Peyer's patch (tissue), 4 donors: Measurements from ENCODE around the gene LCK. TPM values are rescaled to one million over a fixed set of nuclear protein-coding genes. Genes with fewer than 3 reads are reported as not detected.
"Not testable (repeated sequence)": the region's sequence is repeated elsewhere in the genome, so short reads cannot be mapped to it uniquely, and the experiment has no call there.

Source experiments
- DNase-seq, 3 donors: peaks; one replicate each; pipeline ENCODE4 v3.0.0-alpha.2; 2017 to 2019
- H3K27ac ChIP-seq, 4 donors: fragments of 200-600 bp; sonication (generic); one replicate each; pipeline ENCODE4 v1.5.1; 2016 to 2019
- H3K27me3 ChIP-seq, 2 donors: fragments of 200-600 bp; sonication (generic); one replicate each; pipeline ENCODE4 v1.5.1; 2019
- H3K36me3 ChIP-seq, 3 donors: fragments of 200-600 bp; sonication (generic); one replicate each; pipeline ENCODE4 v1.5.1; 2016 to 2019
- H3K4me1 ChIP-seq, 4 donors: fragments of 200-600 bp; sonication (generic); one replicate each; pipeline ENCODE4 v1.5.1; 2016 to 2019
- H3K4me3 ChIP-seq, 4 donors: fragments of 200-600 bp; sonication (generic); 1 replicate in 3 of 4; 2 replicates in 1 of 4; pipeline ENCODE4 v1.5.1; 2016 to 2019; ENCODE audit warnings: mild to moderate bottlenecking in 1 of 4
- H3K9me3 ChIP-seq, 4 donors: fragments of 200-600 bp; sonication (generic); one replicate each; pipeline ENCODE4 v1.5.1; 2016 to 2019; ENCODE audit warnings: mild to moderate bottlenecking in 1 of 4
- POLR2A ChIP-seq, 2 donors: fragments of 450-650 bp; IDR thresholded peaks; one replicate each; pipeline ENCODE4 v1.5.1; 2017; ENCODE audit warnings: antibody characterized with exemption in 2 of 2, mild to moderate bottlenecking in 2 of 2, moderate library complexity in 2 of 2
- total RNA-seq, 4 donors: library from RNA; depleted of rRNA; stranded (reverse); fragments of >200 nt; gene quantifications; one replicate each; pipeline ENCODE4 v1.1.0, GENCODE V29; 2016
- TF ChIP-seq, protein P1 (sequence below), 6 experiments: fragments of 450-650 bp in 4 of 6; fragments of 200-600 bp in 2 of 6; sonication (generic) in 1 of 6; IDR thresholded peaks; one replicate each; pipeline ENCODE4 v1.5.1; 2017 to 2019; ENCODE audit warnings: antibody characterized with exemption in 6 of 6, mild to moderate bottlenecking in 3 of 6, moderate library complexity in 1 of 6

The LCK gene
- total RNA-seq, 4 donors from 2014 or later = 8.6 to 59.4 (median 12.4) TPM

- peaks cover 0 to 24% (median 0%) of the 10 kb centered on the region in 4 donors for H3K4me1 ChIP-seq
- DNase-seq = no peak
- no peaks in the 10 kb centered on the region for H3K9me3 ChIP-seq
- TF ChIP-seq, protein P1, sequence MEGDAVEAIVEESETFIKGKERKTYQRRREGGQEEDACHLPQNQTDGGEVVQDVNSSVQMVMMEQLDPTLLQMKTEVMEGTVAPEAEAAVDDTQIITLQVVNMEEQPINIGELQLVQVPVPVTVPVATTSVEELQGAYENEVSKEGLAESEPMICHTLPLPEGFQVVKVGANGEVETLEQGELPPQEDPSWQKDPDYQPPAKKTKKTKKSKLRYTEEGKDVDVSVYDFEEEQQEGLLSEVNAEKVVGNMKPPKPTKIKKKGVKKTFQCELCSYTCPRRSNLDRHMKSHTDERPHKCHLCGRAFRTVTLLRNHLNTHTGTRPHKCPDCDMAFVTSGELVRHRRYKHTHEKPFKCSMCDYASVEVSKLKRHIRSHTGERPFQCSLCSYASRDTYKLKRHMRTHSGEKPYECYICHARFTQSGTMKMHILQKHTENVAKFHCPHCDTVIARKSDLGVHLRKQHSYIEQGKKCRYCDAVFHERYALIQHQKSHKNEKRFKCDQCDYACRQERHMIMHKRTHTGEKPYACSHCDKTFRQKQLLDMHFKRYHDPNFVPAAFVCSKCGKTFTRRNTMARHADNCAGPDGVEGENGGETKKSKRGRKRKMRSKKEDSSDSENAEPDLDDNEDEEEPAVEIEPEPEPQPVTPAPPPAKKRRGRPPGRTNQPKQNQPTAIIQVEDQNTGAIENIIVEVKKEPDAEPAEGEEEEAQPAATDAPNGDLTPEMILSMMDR (IDR thresholded peaks at IDR 0.05) = no peak
- no peak for TF ChIP-seq POLR2A (IDR thresholded peaks at IDR 0.05)
- no peak overlapping the region for H3K4me3 ChIP-seq
- no peaks in the 10 kb centered on the region for H3K36me3 ChIP-seq
- peak overlapping the region in 1 of 4 donors; percentile 42 for H3K27ac ChIP-seq
- H3K27me3 ChIP-seq = no peaks in the 10 kb centered on the region
Observed at GRCh38 chr1:32289256-32289655, 38.2 kb downstream of the LCK start.

DNA sequence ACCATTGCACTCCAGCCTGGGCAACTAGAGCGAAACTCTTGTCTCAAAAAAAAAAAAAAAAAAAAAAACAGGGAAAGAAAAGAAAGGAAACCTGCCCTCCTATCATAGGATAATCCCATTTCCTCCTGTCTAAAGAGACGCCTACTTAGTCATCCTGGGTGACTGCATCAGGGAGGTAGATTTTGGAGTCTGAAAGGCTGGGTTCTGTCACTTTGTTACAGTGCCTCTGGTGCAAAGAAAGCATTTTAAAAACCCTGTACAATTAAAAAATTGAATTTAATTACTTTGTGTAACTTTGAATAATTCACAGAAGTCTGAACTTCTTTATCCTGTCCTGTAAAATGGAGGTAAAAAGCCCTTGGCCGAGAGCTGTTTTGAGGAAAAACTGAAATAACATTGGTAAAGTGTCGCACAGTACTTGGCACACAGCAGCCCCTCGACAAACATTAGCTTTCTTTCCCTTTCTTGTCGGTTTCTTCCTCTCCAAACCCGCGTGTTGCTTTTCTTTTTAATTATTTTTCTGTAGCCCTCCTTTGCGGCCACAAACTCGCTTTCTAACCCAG lies 40.2 kb downstream of the LCK start:
- H3K36me3 ChIP-seq = no peaks in the 10 kb centered on the region
- H3K4me3 ChIP-seq = peak overlapping the region; percentile 69 to 97 (median 88)
- no peaks in the 10 kb centered on the region for H3K9me3 ChIP-seq
- TF ChIP-seq, protein P1 (IDR thresholded peaks at IDR 0.05) = no peak
- no peak for TF ChIP-seq POLR2A (IDR thresholded peaks at IDR 0.05)
- no peaks in the 10 kb centered on the region for H3K27me3 ChIP-seq
- peaks cover 0 to 24% (median 0%) of the 10 kb centered on the region in 4 donors for H3K4me1 ChIP-seq
- H3K27ac ChIP-seq = peak overlapping the region; percentile 88 to 96 (median 90)
- no peak for DNase-seq

GRCh38 chr1:32291708-32292538 lies 40.9 kb downstream of the LCK start, which contains the start of gene HDAC1:
Gene HDAC1, plus strand, starts transcription at chr1:32292083. Its CDS starts 87 bp downstream, at chr1:32292170.
- Histone ChIP-seq H3K27ac (peak within 1 kb of the TSS; percentile 88 to 96 (median 90)), H3K4me1 (peaks cover 0 to 24% (median 0%) of the 10 kb centered on the region in 4 donors), H3K4me3 (peak within 1 kb of the TSS; percentile 69 to 97 (median 88)), H3K36me3 (no peaks in the 10 kb centered on the region), H3K27me3 (no peaks in the 10 kb centered on the region), H3K9me3 (no peaks in the 10 kb centered on the region)
- peak; percentile 95 to 99 (median 99) for DNase-seq
- peak; percentile 50 to 72 for TF ChIP-seq POLR2A (IDR thresholded peaks at IDR 0.05)
- TF ChIP-seq, protein P1 (IDR thresholded peaks at IDR 0.05) = no peak

- H3K4me3 ChIP-seq, DNase-seq, H3K27me3 ChIP-seq, H3K27ac ChIP-seq, H3K9me3 ChIP-seq: not testable (repeated sequence)
- Histone ChIP-seq H3K36me3 (peaks cover 0 to 12% (median 0%) of the 10 kb centered on the region in 3 donors), H3K4me1 (peaks cover 0 to 11% (median 0%) of the 10 kb centered on the region in 4 donors)
Observed at GRCh38 chr1:32298211-32298610, 47.1 kb downstream of the LCK start.

- Histone ChIP-seq H3K27me3 (no peaks in the 10 kb centered on the region), H3K4me1 (no peaks in the 10 kb centered on the region), H3K36me3 (peaks cover 0 to 24% (median 0%) of the 10 kb centered on the region in 3 donors), H3K27ac (no peak overlapping the region), H3K4me3 (no peak overlapping the region), H3K9me3 (no peaks in the 10 kb centered on the region)
- no peak for TF ChIP-seq POLR2A (IDR thresholded peaks at IDR 0.05)
- TF ChIP-seq, protein P1 (IDR thresholded peaks at IDR 0.05) = no peak
- DNase-seq = no peak
Observed at GRCh38 chr1:32299327-32299726, 48.3 kb downstream of the LCK start.

GRCh38 chr1:32303358-32303757 lies 52.3 kb downstream of the LCK start:
- H3K9me3 ChIP-seq = no peaks in the 10 kb centered on the region
- TF ChIP-seq POLR2A (IDR thresholded peaks at IDR 0.05) = no peak
- TF ChIP-seq, protein P1 (IDR thresholded peaks at IDR 0.05) = no peak
- H3K27ac ChIP-seq = no peak overlapping the region
- peaks cover 0 to 9% (median 0%) of the 10 kb centered on the region in 4 donors for H3K4me1 ChIP-seq
- H3K4me3 ChIP-seq = no peak overlapping the region
- DNase-seq = no peak
- H3K36me3 ChIP-seq = peaks cover 0 to 37% (median 0%) of the 10 kb centered on the region in 3 donors
- no peaks in the 10 kb centered on the region for H3K27me3 ChIP-seq
